Mesenteric fat pad (tissue), 1 donor: ENCODE measurements around the gene ASCL1. TPM values are rescaled to one million over a fixed set of nuclear protein-coding genes. Genes with fewer than 3 reads are reported as not detected.

Experiments used
- DNase-seq: peaks from one replicate; pipeline ENCODE4 v3.0.0-alpha.2; 2020; ENCODE audit warnings: low spot score
- total RNA-seq: library from RNA; stranded (reverse); fragmentation: NEBNext Ultra II Directional; extraction: Animal tissue kit (Norgen Biotek cat#: 25700); gene quantifications from one replicate; pipeline ENCODE4 v1.2.1, GENCODE V29; 2021
- donor health status: DM: yes; HTN: yes; CAD: no.

Gene ASCL1
- total RNA-seq, 1 donor from 2014 or later: not detected

DNA sequence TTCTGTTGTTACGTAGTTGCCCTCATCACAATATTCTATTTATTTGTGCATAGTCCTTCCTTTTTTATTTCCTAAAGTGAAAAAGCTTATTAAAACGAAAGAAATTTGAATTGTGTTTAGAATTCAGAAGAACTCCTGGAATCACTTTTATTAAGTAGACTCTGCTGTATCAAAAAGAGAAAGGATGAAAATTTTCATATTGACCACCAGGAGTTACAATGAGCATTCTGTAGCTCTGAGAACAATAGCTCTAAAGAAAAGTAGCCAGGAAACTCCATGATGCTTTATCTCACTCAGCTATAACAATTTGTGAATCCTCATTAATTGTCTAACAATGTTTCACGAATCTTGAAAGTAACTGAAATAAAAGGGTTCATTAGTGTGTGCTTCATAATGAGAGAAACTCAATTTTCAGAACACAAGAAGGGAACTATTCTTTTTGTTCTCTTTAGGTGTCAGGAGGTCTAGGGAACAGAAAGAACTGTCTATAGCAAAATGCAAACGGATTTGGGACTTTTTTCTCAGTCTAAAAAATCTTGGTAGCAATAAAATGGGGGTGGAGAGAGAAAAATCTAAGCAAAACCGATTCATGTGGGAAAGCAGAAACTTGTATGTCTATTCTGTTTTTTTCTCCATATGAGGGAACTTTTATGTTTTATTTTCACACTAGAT is 19.3 kb downstream of the ASCL1 start:
- DNase-seq: no peak

- DNase-seq: no peak
Measured at GRCh38 chr12:102977945-102978706, 20.7 kb downstream of the ASCL1 start.

DNA sequence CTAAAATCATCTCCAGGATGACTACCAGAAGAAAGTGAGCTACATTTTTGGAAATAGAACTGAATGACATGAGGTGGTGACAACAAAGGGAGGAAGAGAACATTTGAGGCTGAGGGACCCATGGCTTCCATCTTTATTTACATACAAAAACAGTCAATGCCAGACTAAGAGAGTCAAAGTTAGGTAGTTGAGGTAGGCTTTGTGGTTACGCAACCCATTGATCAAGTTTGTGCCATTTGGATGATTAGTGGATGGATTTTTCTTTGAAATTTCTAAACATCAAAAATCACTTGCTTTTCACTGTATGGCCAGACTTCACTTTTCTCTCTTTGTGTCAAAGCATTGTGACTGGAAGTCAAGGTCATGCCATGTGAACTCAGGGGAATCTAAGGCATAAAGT is 22.9 kb downstream of the ASCL1 start:
- no peak for DNase-seq

DNA sequence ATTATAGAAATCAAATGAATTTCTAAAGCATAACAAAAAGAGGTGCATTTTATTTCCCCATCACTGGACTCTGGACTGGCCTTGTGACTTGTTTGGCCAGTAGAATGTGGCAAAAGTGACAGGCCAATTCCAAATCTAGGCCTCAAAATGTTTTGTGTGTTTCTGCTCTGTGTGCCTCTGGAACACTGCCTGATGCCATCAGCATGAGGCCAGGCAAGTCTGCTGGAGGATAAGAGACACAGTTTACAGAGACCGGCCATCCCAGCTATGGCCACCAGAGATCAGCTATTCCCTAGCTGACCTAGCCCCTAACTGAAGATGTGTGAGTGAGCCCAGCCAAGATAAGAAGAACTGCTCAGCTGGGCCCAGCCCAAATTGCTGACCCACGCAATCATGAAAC is 32.9 kb downstream of the ASCL1 start:
- DNase-seq: no peak

- no peak for DNase-seq
Measured at GRCh38 chr12:102992297-102992696, 34.8 kb downstream of the ASCL1 start.

DNA sequence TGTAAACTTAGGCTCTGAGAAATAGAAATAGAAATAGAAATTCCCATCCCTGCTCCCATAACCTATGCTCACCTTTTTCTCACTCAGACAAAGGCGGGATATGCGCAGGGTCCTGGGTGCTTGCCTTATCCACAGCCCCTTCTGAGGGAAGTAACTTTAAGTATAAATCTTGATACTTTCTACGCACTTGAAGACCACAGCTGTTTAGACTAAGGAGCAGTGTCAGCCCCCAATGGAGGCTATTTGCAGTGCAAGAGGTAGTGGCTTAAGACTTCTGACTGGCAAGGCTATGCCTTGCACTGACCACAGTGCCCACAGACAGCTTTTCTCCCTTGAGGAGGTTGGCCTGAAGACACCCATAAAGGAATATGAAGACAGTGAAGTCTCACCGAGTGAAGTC is 35.2 kb downstream of the ASCL1 start:
- DNase-seq: no peak

- no peak for DNase-seq
Measured at GRCh38 chr12:102993537-102993936, 36.1 kb downstream of the ASCL1 start.

GRCh38 chr12:102995372-102995771 is 37.9 kb downstream of the ASCL1 start:
- DNase-seq: no peak

Other genes starting within 250 kb of the ASCL1 start
- gene PAH, start 40.4 kb upstream of the ASCL1 start, total RNA-seq: not detected